ENCODE data around the gene AP5Z1. TPM values are rescaled to one million over a fixed set of nuclear protein-coding genes. Genes with fewer than 3 reads are reported as not detected.
A peak's percentile ranks its signal among the peaks of the same experiment; 100 is the strongest.

Gene AP5Z1
- total RNA-seq, 1 donor = 40.2 TPM

DNA sequence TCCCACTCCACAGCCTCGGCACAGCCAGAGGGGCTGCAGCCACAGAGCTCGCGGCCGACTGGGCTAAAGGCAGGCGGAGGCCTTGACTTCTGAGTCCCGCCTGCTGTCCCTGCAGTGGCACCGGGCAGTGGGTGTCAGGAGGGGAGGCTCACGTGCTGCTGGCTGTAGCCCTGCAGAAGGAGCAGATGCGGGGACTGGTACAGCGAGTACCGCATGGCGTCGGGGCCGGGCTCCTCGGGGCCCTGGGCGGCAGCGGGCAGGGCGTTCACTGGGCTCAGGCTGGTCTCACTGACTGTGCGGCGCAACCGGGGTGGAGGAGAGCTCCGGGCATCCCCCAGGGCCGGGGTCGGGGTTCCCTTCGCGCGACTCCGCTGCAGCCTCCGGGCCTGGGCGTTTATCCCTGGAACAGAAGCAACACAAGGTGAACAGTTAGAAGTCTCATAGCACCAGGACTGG lies 60.8 kb downstream of the AP5Z1 start:
- DNase-seq (ENCODE audit: low read depth) = no peak
- TF ChIP-seq, protein P1, sequence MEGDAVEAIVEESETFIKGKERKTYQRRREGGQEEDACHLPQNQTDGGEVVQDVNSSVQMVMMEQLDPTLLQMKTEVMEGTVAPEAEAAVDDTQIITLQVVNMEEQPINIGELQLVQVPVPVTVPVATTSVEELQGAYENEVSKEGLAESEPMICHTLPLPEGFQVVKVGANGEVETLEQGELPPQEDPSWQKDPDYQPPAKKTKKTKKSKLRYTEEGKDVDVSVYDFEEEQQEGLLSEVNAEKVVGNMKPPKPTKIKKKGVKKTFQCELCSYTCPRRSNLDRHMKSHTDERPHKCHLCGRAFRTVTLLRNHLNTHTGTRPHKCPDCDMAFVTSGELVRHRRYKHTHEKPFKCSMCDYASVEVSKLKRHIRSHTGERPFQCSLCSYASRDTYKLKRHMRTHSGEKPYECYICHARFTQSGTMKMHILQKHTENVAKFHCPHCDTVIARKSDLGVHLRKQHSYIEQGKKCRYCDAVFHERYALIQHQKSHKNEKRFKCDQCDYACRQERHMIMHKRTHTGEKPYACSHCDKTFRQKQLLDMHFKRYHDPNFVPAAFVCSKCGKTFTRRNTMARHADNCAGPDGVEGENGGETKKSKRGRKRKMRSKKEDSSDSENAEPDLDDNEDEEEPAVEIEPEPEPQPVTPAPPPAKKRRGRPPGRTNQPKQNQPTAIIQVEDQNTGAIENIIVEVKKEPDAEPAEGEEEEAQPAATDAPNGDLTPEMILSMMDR (IDR thresholded peaks at IDR 0.05; ENCODE audit: insufficient read depth, low read depth, low read length) = no peak
- H3K4me3 ChIP-seq (ENCODE audit: low read depth, low read length) = no peak overlapping the region

DNA sequence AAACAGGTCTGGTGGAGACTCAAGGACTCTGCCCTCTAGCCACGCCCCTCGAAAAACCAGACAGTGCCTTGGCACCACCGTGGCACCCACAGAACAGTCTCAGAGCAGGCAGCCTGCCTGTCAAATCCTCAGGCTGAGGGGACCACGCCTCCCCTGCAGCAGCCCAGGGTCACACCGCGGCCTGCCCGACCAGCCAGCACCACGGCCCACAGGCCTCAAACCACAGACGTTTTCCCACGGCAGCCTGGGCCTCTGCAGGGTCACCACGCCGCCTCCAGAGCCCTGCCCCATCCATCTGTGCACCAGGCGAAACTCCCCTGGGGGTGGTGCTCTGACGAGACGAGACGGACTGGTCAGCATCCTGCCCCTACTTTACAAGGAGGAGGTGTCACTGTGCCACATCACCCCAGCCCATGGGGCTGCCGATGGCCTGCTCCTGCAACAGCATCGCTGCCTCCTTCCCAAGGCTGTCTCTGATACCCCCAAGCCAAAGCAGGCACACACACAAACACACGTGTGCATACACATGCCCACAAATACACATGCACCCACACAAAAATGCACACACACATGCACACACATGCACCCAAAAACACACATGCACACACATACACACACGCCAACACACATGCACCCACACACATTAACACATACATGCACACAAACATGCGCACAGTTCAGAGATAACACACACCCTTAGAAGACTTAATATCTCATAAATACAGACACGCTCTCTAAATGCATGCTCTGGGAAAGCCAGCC lies 61.8 kb downstream of the AP5Z1 start:
- DNase-seq (ENCODE audit: low read depth) = peak; percentile 64
- TF ChIP-seq, protein P1 (IDR thresholded peaks at IDR 0.05; ENCODE audit: insufficient read depth, low read depth, low read length) = no peak
- H3K4me3 ChIP-seq (ENCODE audit: low read depth, low read length) = no peak overlapping the region

DNA sequence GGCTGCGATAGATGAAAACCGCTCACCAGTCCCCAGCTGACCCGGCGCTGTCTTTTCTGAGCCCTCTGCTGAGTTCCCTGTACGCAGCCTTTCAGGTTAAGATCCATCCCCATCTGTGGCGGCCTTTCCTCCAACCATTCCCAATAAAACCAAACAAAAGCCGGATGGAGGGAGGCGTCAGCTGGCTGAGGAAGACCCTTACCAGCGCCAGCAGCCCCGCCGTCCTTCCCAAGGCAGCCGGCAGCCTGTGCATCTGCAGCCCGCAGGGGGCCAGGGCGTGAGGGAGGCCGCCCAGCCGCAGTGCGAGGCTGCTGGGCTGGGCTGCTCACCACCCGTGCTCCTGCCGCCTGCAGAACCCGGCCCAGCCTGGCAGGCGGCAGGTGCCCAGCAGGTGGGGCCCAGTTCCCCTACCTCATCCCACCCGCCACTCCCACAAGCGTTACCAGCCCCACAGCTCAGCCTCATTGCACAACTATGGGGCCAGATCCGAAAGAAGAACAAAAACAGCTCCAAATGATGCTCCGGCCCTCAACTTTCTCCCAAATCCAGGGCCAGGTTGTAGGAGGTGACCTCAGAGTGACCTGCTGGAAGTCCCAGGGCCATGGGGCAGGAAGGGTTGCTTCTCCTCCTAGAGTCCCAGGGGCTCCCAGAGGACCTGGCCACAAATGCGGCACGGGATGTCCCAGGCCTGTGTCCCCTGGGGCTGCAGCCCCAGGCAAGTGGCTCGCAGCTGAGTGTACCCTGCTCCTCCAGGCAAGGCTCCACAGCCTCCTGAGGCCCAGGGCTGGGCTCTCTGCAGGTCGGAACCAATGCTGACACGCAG lies 62.6 kb downstream of the AP5Z1 start:
- no peak for DNase-seq (ENCODE audit: low read depth)
- H3K4me3 ChIP-seq (ENCODE audit: low read depth, low read length) = no peak overlapping the region
- TF ChIP-seq, protein P1 (IDR thresholded peaks at IDR 0.05; ENCODE audit: insufficient read depth, low read depth, low read length) = no peak

DNA sequence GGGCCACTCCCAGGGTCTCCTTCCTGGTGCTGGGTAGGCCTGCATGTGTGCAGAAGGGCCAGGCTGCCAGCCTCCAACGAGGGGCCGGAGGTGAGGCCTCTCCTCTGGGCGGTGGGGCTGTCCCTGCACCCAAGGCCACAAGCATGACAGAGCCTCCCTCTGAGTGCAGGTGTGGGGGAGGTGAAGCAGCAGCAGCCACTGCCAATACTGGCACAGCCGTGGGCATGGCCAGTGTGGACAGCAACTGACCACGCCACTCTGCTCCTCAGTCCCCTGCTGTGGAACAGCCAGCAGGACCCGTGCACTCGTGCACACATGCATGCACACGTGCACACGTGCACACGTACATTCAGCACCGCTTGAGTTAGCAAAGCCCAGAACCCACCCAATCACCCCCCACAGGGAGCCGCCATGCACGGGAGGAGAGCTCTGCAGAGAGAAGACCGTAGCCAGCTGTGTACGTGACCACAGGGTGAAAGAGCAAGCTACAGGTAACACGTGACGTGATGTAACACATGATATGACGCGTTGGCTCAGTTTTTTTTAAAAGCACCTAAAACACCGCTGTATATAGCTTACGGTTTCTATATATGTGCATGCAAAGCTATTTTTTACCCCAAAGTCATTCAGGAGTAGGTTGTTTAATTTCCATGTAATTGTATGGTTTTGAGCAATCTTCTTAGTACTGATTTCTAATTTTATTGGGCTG lies 63.4 kb downstream of the AP5Z1 start:
- TF ChIP-seq, protein P1 (IDR thresholded peaks at IDR 0.05; ENCODE audit: insufficient read depth, low read depth, low read length) = no peak
- H3K4me3 ChIP-seq (ENCODE audit: low read depth, low read length) = no peak overlapping the region
- no peak for DNase-seq (ENCODE audit: low read depth)

DNA sequence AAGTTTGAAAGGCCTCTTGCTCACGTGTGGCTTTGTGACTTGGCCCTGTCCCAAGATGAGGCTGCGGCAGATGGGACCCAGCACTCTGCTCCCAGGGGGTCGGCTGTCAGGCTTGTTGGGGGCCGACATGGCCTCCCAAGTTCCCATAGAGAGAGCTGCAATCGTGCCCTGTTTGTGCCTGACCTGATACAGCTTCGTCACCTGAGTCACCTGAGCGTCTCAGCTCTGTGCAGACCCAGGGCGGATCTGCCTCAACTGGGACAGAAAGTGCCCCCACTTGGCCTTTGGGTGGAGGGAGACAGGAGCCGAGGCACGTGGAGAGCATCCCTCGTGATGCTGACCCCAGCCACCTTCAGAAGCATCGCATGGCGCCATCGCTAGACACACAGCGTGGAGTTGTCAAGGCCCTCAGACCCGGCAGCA lies 64.7 kb downstream of the AP5Z1 start:
- no peak overlapping the region for H3K4me3 ChIP-seq (ENCODE audit: low read depth, low read length)
- TF ChIP-seq, protein P1 (IDR thresholded peaks at IDR 0.05; ENCODE audit: insufficient read depth, low read depth, low read length) = no peak
- DNase-seq (ENCODE audit: low read depth) = no peak

Small RNAs within 50 kb of the gene (small RNA-seq; reads per million reads assigned to genes)
- gene MIR4656 (not detected), gene RF00019 (not detected)

Other genes with a start within 250 kb of the AP5Z1 start
- gene FOXK1, start 93.3 kb upstream of the AP5Z1 start, total RNA-seq = 30.6 and 32.8 TPM in 2 replicates
- gene PAPOLB, start 86.4 kb downstream of the AP5Z1 start, total RNA-seq = under 0.01 TPM in 1 of 2 replicates, not detected in the other
- gene RADIL, start 108.1 kb downstream of the AP5Z1 start, total RNA-seq = under 0.01 and 0.32 TPM in 2 replicates
- gene MMD2, start 183.6 kb downstream of the AP5Z1 start, total RNA-seq = not detected in 2 replicates